22Rv1 (cell line): Measurements from ENCODE around the gene POMGNT2.

Source experiments
- CTCF ChIP-seq: fragments of 450-650 bp; IDR thresholded peaks from 2 replicates; pipeline ENCODE4 v1.5.1; 2017; ENCODE audit warnings: mild to moderate bottlenecking
- ZFX ChIP-seq: fragments of 450-650 bp; IDR thresholded peaks from 2 replicates; pipeline ENCODE4 v1.6.1; 2017; ENCODE audit warnings: antibody characterized with exemption, borderline replicate concordance

DNA sequence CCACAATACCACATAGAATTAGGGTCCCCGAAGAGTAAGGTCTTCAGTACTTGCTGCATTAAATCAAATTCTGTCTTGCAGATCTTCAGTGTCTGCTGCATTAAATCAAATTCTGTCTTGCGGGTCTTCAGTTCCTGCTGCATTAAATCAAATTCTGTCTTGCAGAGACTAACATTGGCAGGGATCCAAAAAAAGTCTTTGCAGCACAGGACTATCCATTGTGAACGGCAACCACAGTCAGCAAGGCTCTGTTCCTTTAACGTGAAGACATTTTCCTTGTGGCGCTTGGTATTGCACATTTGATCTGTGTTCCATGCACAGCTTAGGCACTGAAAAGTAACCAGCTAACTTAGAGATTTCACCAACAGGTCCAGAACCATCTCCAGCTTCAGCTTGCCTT lies 46.8 kb upstream of the POMGNT2 start:
- no peak for TF ChIP-seq CTCF
- TF ChIP-seq ZFX: no peak
